GM21390 (cell line): Measurements from ENCODE around the gene ZBTB3.
A peak's percentile ranks its signal among the peaks of the same experiment; 100 is the strongest.
"Not testable (repeated sequence)": the region's sequence is repeated elsewhere in the genome, so short reads cannot be mapped to it uniquely, and the experiment has no call there.

Source experiments
- ATAC-seq: cut with Tn5 transposase; IDR thresholded peaks from one replicate; pipeline ENCODE4 v1.9.1; 2021; ENCODE audit not compliant: unreplicated experiment

The ZBTB3 gene

DNA sequence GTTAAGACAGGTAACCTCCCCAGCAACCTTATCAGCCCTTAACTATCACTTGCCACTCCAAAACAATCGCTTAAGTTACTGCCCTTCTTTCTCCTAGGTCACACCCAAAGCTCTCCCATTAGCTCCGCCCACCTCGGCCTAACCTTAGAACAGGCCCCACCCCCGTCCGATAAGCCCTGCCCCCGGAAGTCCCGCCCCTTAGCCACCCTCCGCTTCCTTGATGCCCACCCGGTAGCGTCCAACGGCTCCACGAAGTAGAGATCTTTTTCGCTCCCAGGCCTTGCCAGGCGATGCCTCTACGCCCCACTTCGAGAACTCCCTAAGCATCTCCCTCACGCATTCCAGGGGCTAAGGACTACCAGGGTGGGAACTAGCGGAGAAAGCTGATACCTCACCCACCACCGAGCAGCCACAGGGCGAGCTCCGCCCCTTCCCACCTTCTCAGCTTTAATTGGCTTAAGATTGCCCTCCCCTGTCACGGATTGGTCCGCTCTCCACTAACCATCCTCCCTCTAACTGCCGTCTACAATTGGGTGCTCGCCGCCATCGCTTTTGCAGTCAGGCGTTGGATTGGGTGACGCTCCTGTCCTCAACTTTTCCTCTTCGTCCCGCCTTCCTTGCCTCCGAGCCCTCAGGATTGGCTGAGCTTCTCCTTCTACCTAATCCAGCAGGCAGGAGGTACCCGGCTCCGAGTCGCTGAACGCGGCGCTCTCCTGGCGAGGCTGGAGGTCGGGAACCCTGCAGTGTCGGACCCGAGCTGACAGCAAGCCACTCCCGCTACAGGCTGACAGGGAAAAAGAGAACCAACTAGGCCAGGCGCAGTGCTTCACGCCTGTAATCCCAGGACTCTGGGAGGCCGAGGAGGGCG lies at the start of gene ZBTB3:
Gene ZBTB3, minus strand, starts transcription at position 425 of the 868 bp plus-strand sequence. CDS start 496 bp downstream, outside the sequence.
- ATAC-seq: peak; percentile 93

GRCh38 chr11:62801071-62801470 lies 47.1 kb upstream of the ZBTB3 start:
- no peak for ATAC-seq

DNA sequence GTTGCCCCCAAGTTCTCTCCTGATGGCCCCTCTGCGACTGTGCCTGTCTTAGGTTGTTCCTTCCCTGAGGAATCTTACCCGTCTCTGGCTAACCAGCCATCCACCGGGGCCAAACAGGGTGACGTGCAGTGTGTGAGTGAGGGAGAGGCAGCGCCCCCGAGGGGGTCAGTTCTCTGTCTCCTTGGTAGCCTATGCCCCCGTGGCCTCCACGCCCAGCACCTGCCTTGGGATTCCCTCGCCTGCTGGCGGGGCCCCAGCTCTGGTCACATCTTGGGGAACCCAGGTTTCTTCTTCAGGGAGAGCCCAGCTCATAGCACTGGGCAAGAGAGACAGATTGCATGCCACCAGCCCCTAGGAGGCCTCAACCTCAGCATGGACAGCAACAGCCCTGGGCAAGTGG lies 45.5 kb upstream of the ZBTB3 start:
- ATAC-seq: no peak

GRCh38 chr11:62796281-62796680 lies 42.3 kb upstream of the ZBTB3 start:
- no peak for ATAC-seq

DNA sequence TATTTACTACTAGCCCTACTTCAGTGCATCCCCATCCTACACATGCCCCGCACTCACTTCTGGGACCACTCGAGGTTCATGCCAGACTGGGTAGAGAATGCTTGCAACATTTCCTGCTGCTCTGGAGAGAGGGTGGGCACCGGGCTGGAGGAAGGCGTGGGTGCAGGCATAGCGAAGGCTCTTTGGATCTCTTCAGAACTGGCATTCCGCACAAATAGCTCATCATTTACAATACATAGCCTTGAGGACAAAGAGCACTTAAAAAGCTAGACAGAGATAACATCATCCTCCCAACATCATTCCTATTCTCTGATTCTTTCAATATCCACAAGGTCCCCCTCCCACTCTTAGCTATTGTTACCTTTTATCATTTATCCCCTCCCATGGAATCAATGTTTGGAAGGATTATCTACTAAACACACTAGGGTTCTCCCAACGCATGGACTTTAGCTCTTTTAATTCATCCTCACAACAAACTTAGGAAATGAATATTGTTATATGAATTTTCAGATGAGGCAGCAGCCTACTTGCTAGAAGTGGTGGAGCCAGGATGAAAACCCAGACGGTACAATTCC lies 40.3 kb upstream of the ZBTB3 start:
- ATAC-seq: no peak

DNA sequence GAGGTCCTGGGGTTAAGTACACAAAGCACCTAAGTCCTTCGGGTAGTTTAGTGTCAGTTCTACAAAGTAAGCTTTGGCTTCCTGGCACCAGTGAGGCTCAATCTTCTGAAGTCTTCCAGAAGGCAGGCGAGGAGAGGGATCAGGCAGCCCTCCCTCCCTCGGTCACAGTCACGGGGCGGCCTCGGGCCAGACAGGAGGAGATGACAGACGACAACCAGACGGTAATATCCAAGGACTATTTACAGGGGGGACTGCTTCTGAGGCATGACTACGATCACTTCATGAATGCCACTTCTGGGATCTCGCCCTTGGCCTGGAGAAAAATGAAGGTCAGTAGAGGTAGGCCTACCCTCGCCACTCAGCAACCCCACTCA lies 38.2 kb upstream of the ZBTB3 start:
- ATAC-seq: no peak

GRCh38 chr11:62791501-62792201 lies 37.7 kb upstream of the ZBTB3 start, which contains the start of gene TMEM223:
TSS of gene TMEM223 (minus strand) at chr11:62792006. CDS start at chr11:62791994, 12 bp downstream.
- peak; percentile 69 for ATAC-seq

- ATAC-seq: no peak
These were observed 35.6 kb upstream of the ZBTB3 start for GRCh38 chr11:62789576-62789975.

GRCh38 chr11:62788991-62789390 lies 35.0 kb upstream of the ZBTB3 start:
- no peak for ATAC-seq

DNA sequence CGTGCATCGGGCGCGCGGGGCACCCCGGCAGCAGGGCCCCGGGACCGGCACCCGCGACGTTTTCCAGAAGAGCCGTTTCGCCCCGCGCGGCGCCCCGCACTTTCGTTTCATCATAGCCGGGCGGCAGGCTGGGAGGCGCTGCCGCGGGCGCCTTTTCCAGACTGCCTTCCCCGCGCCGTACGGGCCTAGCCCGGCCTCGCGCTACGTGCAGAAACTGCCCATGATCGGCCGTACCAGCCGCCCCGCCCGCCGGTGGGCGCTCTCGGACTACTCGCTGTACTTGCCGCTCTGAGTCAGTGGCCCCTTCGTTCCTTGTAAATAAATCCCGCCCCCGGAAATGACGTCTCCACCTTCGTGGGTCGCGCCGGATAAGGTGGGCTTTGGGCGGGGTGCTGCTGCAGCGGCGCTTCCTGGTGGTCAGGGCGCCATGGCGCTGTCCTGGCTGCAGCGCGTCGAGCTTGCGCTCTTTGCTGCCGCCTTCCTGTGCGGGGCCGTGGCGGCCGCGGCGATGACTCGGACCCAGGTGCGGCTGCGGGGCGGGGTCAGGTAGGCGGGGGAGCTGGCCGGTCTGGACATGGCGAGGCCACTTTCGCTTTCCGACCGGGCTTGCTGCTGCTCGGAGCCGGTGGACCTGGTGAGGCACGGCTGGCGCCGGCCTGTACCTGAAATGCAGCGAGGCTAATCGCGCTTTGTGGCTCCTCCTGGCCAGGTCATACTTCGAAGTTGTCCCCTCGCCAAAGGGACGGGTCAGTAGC lies 33.2 kb upstream of the ZBTB3 start, which contains the start of gene TMEM179B:
Gene TMEM179B, plus strand, starts transcription at position 398 of the 755 bp plus-strand sequence. Its CDS starts 30 bp downstream, at position 428.
- peak; percentile 58 for ATAC-seq

- peak; percentile 67 for ATAC-seq
These were observed 32.5 kb upstream of the ZBTB3 start for GRCh38 chr11:62786318-62787004.

DNA sequence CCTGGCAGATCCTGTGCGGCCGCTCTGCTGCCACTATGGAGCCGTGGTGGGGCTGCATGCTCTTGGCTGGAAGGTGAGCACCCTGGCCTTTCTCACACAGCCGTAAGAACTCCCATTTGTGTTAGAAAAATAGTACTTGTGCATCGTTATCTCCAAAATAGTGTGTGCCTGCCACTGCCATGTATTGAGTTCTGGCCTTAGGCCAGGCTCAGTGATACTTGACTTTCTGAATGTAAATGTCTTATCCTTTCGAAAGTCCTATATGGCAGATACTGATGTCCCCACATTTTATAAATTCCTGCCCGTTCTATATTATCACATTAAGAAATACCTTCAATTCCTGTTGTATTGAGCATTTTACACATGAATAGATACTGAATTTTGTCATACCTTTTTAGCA lies 28.8 kb upstream of the ZBTB3 start:
- no peak for ATAC-seq

- no peak for ATAC-seq
These were observed 24.5 kb upstream of the ZBTB3 start for GRCh38 chr11:62778441-62778840.

- no peak for ATAC-seq
These were observed 23.4 kb upstream of the ZBTB3 start for GRCh38 chr11:62777389-62777788.

- no peak for ATAC-seq
These were observed 21.7 kb upstream of the ZBTB3 start for GRCh38 chr11:62775646-62776045.

DNA sequence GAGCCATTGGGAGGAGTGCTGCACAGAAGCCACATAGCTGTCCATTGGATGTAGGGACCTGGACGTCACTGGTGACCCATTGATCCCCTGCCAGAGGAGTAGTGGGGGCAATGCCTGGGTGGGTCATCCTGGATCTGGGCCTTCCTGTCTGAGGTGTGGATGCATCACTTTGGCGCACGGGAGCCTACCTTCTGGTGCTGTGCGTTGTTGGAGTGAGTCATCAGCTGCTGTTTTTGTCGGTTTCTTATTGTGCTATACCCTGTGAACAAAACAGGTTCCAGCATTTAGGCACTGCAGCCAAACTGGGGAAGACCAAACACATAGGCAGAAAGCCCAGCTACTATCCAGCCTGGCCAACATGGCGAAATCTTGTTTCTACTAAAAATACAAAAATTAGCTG lies 20.4 kb upstream of the ZBTB3 start:
- no peak for ATAC-seq

GRCh38 chr11:62771144-62772021 lies 17.4 kb upstream of the ZBTB3 start, which contains the start of gene TAF6L:
TSS of gene TAF6L (plus strand) at chr11:62771396. CDS start at chr11:62775784, 4,388 bp downstream.
- ATAC-seq: peak; percentile 80

DNA sequence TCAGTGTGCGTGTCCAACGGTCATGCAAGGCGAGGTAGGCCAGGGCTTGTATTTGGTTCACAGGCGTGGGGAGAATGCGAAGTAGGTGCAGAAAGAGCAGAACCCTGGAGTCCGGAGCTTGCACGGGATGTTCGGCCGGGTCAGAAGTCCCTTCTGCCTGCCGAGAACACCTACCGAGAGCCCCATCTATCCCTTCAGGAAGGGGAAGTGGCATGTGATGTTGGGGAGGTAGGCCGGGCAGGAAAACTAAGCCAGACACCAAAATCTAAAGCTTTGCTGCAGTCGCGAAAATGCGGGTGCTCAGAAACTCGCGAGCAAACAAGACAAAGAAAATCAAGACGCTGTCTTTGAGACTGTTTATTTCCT lies 16.8 kb upstream of the ZBTB3 start:
- peak; percentile 4 for ATAC-seq

DNA sequence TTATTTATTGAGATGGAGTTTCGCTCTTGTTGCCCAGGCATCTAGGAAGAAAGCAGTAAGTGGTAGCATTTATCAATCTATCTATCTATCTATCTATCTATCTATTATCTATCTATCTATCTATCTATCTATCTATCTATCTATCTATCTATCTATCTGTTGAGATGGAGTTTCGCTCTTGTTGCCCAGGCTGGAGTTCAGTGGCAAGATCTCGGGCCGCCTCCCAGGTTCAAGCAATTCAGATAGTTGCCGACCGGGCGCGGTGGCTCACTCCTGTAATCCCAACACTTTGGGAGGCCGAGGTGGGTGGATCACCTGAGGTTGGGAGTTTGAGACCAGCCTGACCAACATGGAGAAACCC lies 6.9 kb upstream of the ZBTB3 start:
- ATAC-seq: not testable (repeated sequence)
